Left lobe of liver (tissue), 2 donors: ENCODE results near the gene GADD45GIP1. TPM values are rescaled to one million over a fixed set of nuclear protein-coding genes. Genes with fewer than 3 reads are reported as not detected.
"Not testable (repeated sequence)": the region's sequence is repeated elsewhere in the genome, so short reads cannot be mapped to it uniquely, and the experiment has no call there.

ENCODE experiments used
- ATAC-seq: fragments of 200-7000 bp; cut with Tn5 transposase; one replicate; pipeline ENCODE4 v1.9.1; 2020; ENCODE audit warnings: mild to moderate bottlenecking, moderate library complexity
- DNase-seq: peaks from one replicate; pipeline ENCODE4 v3.0.0-alpha.2; 2020; ENCODE audit warnings: low spot score
- total RNA-seq: library from RNA; stranded (reverse); gene quantifications from one replicate; pipeline ENCODE4 v1.2.1, GENCODE V29; 2021
- donor health status: DM: no; HTN: no; CAD: no; lungs with moderate emphysema.
- donor health status: DM: no; HTN: yes; CAD: no.

The GADD45GIP1 gene
- total RNA-seq, 1 donor from 2014 or later, result 12.0 TPM

- DNase-seq, result peak; percentile 82
Observed at GRCh38 chr19:12965017-12965811, 8.2 kb upstream of the GADD45GIP1 start.

GRCh38 chr19:12959481-12959880, 2.5 kb upstream of the GADD45GIP1 start:
- ATAC-seq (no peak), DNase-seq (no peak)

More at GRCh38 chr19:12965017-12965811, 8.2 kb upstream of the GADD45GIP1 start:
- ATAC-seq, result peak; percentile 96

- not testable (repeated sequence) for DNase-seq
Observed at GRCh38 chr19:12957389-12957952, 448 bp upstream of the GADD45GIP1 start.

GRCh38 chr19:12955996-12956395, 1.0 kb downstream of the GADD45GIP1 start:
- DNase-seq, result no peak
- ATAC-seq, result no peak

More at GRCh38 chr19:12957389-12957952, 448 bp upstream of the GADD45GIP1 start:
- peak; percentile 13 for ATAC-seq

- not testable (repeated sequence) for DNase-seq, ATAC-seq
Observed at GRCh38 chr19:12955575-12955974, 1.4 kb downstream of the GADD45GIP1 start.

GRCh38 chr19:12954612-12954962, 2.4 kb downstream of the GADD45GIP1 start:
- ATAC-seq, result no peak

GRCh38 chr19:12953799-12954611, 3.0 kb downstream of the GADD45GIP1 start:
- DNase-seq (no peak), ATAC-seq (no peak)

More at GRCh38 chr19:12954612-12954962, 2.4 kb downstream of the GADD45GIP1 start:
- no peak for DNase-seq

GRCh38 chr19:12953138-12953798, 3.8 kb downstream of the GADD45GIP1 start:
- ATAC-seq (no peak), DNase-seq (no peak)

GRCh38 chr19:12952488-12953137, 4.4 kb downstream of the GADD45GIP1 start:
- ATAC-seq, result no peak
- DNase-seq, result no peak

GRCh38 chr19:12952050-12952449, 5.0 kb downstream of the GADD45GIP1 start:
- ATAC-seq, DNase-seq: not testable (repeated sequence)

- DNase-seq (no peak), ATAC-seq (no peak)
Observed at GRCh38 chr19:12949363-12950283, 7.4 kb downstream of the GADD45GIP1 start.

- ATAC-seq, result no peak
- no peak for DNase-seq
Observed at GRCh38 chr19:12948612-12949362, 8.2 kb downstream of the GADD45GIP1 start.

- ATAC-seq (no peak), DNase-seq (no peak)
Observed at GRCh38 chr19:12947702-12948611, 9.1 kb downstream of the GADD45GIP1 start.

GRCh38 chr19:12946731-12947496, 10.1 kb downstream of the GADD45GIP1 start:
- ATAC-seq (no peak), DNase-seq (no peak)

GRCh38 chr19:12946092-12946721, 10.8 kb downstream of the GADD45GIP1 start:
- DNase-seq (peak; percentile 77), ATAC-seq (peak; percentile 79)

- DNase-seq (peak; percentile 98), ATAC-seq (peak; percentile 86)
Observed at GRCh38 chr19:12945479-12946091, 11.4 kb downstream of the GADD45GIP1 start, which contains the start of gene RAD23A. RAD23A (plus strand) TSS chr19:12945862; CDS start chr19:12945949, 87 bp downstream.
